Activated CD4-positive, alpha-beta T cell treated with anti-CD3 and anti-CD28 coated beads for 4 hours (primary cell): ENCODE measurements around the gene HPS1.
A peak's percentile ranks its signal among the peaks of the same experiment; 100 is the strongest.

Experiments used
- DNase-seq, 2 donors: peaks; one replicate each; pipeline ENCODE4 v3.0.0-alpha.2; 2020

HPS1 gene

DNA sequence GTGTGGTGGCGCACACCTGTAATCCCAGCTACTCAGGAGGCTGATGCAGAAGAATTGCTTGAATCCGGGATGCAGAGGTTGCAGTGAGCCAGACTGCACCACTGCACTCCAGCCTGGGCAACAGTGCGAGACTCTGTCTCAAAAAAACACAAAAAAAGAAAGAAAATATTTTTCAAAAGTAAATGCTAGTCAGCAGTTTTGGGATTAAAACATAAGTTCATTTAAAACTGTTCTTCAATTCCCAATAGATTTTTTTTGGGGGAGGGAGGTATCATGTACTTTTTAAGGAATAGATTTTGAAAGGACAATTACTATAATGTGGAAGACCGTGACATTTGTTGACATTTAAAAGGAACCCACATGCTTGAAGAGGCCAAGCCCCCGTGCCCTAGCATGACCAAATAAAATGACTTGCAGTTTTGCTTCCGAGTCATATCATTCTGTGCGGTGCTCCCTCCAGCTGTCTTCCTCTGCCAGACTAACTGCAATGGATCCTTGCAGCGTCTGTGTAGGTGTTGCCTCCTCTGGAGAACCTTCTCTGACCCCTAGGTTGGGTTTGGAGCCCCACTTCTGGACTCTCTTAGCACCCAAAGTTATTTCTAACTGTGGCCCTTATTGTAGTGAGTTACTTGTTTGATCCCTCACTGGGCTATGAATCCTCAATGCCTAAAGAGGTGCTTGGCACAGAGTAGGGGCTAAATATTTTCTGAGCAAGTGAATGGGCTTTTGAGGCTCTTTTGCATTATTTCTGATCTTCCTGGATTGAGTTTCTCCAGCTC, 17.4 kb upstream of the HPS1 start:
- DNase-seq = no peak

DNA sequence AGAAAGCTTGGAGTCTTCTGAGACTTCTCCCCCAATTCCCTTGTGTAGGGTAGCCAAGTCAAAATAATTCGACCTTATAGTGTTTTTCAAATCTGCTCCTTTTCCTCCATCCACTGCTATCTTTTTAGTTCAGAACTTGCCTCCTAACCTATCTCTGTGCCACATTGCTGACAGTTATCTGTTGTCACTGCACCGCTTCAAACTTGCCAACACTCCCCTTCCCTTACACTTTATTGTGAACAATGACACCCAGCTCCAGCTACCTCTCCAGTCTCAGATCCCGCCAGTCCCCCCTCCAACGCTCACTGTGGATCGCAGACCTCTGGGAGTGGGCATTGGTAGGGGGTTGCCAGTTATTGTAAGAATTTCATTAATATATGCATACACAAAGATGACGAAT, 16.3 kb upstream of the HPS1 start:
- DNase-seq = no peak

DNA sequence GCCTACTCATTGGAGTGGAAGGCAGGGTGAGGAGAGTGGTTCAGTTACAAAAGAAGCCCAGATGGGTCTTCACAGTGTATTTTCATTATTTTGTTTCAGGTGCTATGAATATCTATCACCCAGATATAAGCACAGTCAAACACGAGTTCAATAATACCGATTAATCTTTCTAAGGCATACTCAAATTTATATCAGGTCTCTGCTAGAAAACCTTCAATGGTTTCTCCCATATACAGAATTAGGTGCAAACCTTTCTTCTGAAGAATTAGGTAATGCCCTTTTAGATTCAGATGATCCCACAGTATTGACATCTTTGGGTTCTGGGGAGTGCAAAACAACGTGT, 14.7 kb upstream of the HPS1 start:
- DNase-seq = no peak

DNA sequence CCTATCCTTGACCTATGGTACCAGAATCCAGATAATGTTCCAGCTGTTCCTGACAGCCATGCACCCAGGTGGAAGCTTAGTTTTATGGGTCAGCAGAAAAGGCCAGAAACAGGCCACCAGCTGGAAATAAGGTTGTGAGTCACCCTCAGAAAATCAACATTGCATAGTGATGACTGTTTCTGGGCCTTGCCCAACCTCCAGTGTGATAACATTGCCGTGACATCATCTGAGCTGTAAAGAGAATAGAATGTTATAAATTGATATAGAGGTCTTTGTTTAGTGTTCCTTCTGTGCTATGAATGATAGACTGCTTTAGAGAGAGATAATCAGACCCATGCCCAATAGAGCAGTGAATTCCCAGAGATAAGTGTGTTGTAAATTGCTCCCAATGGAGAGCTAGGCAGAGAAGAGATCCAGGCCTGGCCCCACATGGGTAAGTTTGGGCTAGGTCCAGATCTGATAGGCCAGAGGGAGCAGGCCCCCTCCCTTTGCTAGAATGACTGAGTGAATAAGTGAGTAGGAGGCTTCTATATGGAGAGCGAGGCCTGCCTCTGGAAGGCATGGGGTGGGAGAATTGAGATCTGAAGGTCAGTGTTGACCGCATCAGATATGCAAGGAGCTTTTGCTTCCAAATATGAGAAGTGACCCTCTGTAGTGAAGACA, 14.2 kb upstream of the HPS1 start:
- DNase-seq = no peak

DNA sequence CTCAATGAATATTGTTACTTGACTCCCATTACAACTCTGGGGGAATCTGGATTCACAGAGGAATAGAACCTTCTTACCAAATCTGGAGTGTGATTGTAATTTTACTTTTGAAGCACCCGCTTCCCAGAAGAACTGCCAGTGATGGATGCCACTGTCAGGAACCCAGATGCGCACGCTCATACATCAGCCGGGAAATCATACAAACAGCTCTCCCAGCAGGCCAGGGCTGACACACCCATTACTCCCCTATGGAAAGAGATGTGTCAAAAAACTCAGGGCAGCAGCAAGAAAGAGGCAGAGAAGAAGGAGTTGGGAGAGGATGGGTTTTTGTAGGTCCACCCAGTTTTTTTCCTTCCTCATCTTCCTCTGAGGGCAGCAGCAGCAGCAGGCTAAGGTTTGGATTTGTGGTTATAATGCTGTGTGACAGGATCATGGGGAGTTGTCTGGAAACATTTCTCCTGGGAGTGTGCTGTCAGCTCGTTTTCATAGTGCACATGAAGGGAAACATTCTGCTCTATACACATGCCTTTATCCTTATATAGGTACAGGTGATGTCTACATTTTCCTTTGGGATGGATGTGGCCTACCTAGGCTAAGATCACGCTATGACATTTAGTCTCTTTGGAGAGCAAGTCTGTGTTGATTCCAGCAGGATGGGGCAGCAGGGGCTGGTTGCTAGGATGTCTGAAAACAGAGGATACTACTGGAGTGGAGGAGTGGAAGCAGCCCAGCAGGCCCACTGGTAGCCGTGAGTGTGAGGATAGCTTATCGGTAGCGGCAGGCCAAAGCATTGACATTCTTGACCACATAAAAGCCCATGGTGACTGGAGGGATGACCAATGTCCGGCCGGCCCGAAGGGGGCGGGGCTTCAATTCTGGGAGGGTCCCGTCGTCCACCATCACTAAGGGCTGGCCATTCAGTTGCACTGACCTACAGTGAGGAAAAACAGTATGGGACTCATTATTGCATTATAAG, 12.4 kb upstream of the HPS1 start:
- no peak for DNase-seq

DNA sequence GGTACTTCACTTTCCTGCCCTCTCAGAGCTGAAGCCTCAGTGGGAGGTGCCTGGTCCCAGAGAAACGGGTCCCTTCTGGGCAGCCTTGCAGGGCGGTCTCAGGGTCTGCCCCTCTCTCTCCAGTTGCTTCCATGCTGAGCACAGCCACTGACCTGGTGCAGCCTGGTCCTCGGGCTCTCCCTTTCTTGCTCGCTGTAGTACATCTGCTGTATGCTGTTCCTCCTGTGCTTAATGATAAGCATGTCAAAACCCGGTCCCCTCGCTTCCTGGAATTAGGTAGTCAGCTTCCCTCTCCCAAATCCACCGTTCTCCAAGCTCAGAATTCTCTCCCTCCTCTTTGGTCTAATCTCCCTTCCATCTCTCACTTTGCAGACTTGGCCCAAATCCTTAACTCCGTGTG, 11.0 kb upstream of the HPS1 start:
- no peak for DNase-seq

DNA sequence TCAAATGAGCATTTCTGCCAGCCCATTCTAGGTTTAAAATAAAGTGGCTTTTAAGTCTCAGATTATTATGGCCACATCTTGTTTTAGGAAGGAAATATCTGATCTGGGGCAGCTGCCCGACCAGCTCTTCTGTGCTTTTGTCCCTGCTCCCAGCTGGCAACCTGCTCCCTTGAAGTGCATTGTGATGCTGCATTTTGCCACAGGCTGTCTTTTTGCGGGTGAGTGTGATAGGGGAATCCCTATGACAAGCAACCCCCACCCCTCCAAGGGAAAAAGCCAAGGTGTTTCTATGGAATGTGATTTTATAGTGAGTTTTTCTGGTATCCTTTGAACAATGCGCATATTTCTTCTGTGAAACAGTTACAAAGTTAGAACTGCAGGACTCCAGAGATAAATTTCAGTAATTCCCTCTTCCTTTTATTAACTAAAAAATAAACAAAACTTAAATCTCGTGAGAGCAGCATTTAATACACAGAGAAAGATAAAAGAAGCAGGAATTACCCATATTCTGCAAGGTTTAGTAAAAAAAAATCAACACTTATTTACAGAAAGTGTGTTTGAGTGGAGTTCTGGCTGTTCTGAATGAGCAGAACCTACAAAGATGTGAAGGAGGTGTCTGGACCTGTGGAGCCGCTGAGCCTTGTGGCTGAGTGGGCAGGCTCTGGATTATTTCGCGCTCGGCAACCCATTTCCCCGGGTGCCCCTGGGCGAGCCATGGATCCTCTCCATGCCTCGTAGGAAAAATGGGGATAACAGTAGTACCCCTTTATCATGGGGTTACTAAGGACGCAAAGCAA, 10.1 kb upstream of the HPS1 start:
- DNase-seq = no peak

DNA sequence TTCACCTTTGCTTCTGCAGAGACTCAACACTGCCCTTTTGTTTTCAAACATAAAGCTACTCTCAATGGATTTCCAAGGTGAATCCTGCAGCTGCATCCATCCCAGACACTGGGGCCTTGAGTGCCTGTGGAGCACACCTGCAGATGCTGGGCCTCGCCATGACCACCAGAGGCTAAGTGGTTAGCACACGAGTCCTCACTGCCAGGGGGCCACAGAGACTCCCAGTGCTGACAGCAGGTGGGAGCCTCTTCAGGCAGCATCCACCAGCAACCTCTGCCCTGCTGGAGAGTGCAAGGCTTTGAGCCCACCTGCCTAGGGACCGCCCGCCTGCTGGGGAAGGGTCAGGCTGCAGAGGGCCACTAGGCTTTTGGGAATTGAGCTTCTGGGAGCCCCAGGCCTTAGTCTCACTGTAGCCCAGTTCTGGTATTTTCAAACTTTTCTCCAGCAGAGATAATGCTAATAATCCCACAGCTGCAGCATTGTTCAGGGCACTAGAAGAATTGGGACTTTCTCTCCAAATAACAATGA, 9.4 kb upstream of the HPS1 start:
- DNase-seq = no peak

DNA sequence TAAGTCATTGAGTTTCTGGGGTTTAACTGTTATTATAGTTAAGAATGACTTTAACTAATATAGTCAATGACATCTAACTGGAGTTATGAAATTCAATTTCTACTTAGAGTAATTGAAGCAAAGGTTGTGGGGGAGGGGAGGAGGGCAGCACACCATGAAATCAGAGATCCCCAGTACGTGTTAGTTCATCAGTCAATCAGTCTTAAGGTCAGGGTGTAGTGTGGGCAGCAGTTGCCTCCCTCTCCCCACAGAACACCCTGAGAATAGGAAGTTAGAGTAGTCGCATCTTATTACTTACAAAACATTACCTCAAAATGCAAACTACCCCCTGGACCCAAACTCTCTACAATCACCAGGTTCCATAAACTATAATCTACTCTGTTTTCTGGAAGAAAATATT, 7.0 kb upstream of the HPS1 start:
- DNase-seq = no peak

DNA sequence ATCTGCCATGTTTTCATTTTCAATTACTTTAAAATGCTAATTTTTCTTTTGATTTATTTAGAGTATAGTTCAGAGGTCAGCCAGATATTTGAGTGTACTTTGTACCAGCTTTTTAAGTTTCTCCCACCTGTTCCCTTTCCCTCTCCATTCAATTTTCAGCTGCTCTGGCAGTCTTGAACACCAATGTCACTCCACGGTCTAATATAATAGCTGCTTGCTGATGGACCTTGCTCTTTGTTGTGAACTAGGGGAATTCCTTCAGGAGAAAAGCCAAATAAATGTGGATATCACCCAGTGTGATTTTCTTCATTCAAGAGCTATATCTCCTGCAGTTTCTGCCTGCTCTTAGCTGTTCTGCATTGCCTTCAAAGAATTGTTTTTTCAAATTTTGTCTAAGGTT, 3.9 kb upstream of the HPS1 start:
- DNase-seq = no peak

DNA sequence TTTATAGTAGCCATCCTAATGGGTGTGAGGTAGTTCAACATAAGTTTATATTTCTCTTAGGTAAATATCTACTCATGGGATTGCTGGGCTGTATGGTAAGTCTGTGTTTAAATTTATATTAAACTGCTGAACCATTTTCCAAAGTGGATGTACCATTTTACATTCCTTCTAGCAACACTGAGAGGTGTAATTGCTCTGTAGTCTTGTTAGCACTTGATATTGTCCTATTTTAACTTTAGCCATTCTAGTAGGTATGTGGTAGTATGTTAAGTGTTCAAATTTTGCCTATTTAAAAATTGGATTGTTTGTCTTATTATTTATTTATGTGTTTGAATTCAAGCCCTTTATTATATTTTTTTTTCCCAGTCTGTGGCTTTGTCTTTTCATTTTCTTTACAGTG, 2.6 kb upstream of the HPS1 start:
- DNase-seq = no peak

DNA sequence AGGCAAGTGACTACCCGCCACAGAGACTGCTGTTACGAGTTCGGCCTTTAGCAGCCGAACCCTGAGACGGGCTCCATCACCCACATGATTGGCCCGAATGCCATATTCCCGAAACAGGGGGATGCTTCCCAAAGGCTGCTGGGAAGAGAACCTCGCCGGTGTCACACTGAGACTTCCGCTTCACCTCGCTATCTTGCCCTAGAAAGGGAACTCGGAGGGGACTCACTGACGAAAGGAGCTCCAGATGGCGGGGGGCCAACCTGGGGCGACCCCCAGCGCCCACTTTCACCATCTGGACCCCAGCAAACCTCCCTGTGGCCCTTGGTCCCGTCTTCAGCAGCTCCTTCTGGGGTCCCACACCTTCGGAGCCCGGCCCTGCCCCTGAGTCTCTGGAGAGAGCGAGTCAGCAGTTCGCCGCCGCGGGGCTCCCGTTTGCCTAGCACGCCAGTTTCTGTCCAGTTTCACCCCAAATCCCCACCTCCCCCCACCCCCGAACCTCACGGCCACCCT, 529 bp downstream of the HPS1 start:
- DNase-seq = peak; percentile 33 to 41

DNA sequence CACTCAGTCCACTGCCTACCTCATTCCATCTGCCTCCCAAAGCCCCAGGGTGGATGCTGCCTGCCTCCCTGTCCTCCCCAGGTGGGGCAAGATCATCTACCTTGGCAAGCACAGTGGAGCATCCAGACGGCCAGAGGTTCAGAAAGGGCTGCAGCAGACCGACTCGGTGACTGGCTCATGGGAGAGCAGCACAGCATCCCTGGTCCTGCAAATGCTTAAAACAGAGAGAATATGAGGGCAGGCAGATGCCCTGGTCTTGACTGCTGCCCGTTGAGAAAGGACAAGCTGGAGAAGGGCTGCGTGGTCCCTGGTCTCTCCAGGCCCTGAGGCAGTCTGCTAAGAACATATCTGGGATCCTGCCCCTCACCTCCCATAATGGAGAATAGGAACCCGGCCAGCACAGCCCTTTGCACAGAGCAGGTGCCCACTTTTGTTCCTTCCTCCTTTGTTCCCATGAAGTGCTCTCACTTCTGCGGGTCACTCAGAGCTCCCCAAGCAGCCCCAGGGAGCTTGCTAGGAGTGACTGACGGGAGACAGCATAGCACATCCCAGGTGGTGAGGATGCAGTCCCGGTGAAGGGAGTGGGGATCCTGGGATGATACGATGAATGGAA, 1.4 kb downstream of the HPS1 start:
- no peak for DNase-seq

DNA sequence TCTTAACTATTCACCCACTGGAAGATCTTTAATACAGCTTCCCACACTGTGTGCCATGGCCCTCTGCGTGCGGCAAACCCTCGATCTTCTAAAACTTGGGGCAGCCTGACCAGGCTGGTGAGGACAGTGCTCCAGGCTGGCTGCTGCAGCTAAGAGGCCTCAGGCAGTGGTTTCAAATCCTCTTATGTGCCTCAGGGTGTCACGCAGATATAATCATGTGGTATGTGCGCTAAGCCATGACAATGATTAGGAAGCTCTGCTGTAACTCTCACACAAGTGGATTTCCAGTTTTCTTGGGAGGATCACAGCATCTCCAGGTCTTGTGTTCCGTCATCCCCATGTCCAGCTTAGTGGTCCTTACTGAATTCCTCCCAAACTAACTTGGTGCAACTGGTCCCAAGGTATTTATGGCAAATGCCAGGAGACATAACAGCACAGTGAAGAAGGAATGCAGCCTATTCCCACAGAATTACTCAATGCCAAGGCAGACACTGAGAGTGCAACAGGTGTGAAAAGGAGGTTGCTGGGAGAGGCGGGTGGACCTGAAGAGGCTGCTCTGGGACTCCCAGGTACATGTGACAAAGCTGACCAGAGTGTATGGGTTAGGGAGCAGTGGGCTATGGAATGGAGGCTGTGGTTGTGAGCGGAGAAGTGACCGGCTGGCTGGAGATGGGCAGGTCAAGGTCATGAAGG, 2.3 kb downstream of the HPS1 start:
- DNase-seq = no peak

DNA sequence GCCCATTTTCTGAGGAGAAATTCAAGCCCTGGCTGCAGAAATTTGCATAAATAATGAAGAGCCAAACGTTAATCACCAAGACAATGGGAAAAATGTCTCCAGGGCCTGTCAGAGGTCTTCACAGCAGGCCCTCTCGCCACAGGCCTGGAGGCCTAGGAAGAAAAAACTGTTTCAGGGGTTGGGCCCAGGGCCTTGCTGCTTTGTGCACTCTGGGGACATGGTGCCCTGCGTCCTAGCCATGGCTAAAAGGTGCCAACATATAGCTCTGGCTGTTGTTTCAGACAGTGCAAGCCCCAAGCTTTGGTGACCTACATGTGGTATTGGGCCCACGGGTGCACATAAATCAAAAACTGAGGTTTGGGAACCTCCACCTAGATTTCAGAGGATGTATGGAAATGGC, 8.0 kb downstream of the HPS1 start:
- DNase-seq = no peak

DNA sequence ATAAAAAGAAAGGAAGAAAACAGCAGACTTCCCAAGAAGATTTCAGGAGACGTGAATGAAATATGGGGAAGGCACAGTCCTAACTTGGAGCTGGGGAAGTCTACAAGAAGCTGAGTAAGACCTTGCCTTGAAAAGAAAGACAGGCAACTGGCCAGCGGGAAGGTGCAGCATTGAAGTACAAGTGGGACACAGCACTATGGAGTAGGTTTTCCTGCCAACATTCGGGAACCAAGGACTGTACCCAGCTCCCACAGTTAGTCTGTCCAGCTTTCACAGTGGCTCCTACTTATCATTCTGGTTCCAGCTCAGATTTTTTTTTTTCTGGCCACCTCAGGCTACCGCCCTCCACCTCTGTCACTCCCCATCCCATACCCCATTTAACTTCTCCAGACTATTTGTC, 10.0 kb downstream of the HPS1 start:
- DNase-seq = no peak

DNA sequence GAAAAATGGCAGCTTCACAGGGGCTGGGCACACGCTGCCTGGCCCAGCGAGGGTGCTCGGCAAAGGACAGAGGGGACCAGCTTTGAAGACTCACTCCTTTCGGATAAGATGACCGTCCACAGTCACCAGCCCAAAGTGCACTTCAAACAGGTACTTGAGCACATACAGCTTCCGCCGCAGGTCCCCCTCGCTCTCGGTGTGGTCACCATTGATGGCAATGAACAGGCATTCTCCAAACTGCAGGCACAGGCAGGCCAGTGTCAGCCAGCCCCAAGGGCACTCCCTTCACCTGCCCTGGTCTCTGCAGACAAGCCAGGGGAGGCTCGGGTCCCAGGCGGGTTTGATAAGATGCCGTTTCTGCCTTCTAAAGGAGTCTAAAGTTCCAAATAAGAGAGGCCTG, 11.6 kb downstream of the HPS1 start:
- DNase-seq = no peak

DNA sequence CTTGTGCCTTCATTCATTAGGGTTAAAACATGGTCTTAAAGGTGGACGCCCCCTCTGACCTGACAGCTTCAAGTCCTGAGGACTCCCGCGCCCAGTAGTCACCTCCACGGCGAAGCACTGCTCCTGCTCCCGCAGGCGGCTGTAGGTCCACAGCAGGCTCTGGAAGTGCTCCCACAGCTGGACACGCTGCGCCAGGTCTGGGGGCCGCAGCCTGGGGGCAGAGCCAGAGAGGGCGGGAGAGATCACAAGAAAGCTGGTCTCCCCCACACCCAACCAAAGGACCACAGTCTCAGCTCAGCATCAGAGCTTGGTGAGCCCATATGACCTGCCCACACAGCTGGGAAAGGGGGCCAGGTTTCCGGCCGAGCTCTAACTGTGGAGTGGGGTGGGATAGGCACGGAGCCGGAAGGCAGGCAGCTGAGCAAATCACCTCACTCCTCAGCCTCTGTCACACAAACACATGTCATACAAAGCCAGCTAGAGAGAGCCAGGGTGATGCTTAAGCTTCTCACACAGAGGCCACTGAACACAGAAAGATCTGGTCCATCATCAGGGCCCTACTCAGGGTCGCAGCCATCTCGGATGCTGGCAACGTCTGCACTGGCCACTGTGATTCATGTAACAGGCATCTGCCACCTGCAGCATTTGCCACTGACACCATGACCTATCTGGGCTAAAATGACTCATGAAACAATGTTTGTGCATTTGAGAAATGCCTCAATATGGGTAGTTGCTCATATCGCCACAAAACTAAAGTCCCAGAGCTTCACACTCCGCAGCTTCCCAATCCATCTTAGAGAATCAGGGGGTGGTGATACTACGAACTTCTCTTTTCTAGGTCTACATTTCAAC, 12.6 kb downstream of the HPS1 start:
- DNase-seq = no peak

DNA sequence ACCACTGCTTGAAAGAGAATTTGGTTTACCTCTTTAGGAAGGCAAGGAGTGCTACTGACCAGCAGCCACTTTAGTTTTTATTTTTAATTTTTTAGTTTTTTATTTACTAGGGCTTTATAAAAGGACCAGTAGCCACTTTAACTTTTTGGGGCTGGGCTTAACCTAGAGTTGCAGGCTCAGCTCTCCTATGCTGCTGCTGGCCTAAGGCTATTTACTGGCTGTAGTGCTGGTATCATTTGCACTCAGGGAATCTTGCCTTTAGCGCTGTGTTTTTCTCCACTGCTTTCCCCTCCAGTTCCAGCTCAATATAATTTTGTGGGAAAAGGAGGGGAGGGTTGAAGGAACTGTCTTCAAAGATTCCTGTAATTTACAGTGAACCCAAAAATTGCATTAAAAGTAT, 13.4 kb downstream of the HPS1 start:
- DNase-seq = no peak

DNA sequence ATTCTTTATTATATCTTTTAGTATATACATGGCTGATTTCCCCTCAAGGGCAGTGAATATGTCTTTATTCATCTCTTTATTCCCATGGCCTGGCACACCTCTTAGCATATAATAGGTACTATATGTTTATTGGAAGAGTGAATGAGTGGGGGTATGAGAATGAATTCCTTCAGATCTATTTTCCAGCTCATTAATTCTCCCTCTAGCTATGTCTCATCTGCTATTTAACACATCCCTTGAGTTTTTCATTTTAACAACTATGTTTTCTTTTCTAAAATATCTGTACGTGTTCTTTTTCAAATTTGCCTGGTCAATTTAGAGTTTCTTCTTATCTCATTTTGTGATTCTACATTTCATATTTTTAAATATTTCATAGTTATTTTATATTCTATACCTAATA, 14.4 kb downstream of the HPS1 start:
- no peak for DNase-seq
